SU-DHL-6 (cell line): ENCODE data around the gene ATAD2B.

Experiments used
- CTCF ChIP-seq: fragments of 200-600 bp; sonication (generic); IDR thresholded peaks from one replicate; pipeline ENCODE4 v1.5.1; 2017; ENCODE audit warnings: antibody characterized with exemption, mild to moderate bottlenecking, low read length, moderate library complexity; ENCODE audit not compliant: insufficient read depth, poor library complexity, severe bottlenecking
- EZH2phosphoT487 ChIP-seq: fragments of 200-600 bp; sonication (generic), shearing (Covaris generic); conservative IDR thresholded peaks from 2 replicates; pipeline ENCODE4 v1.6.1; 2018; ENCODE audit warnings: mild to moderate bottlenecking, antibody characterized with exemption, low read length, moderate library complexity, mixed read lengths

- TF ChIP-seq CTCF (no peak), EZH2phosphoT487 (no peak)
These were observed 26.8 kb downstream of the ATAD2B start for GRCh38 chr2:23900133-23900532.
